Thyroid gland (tissue), 4 donors: ENCODE measurements around the gene HSF2BP.
"Not testable (repeated sequence)": the region's sequence is repeated elsewhere in the genome, so short reads cannot be mapped to it uniquely, and the experiment has no call there.

Experiments
- CTCF ChIP-seq, 6 experiments: fragments of 200-600 bp in 3 of 6; fragments of 450-650 bp in 3 of 6; sonication (generic) in 3 of 6; IDR thresholded peaks; one replicate each; pipeline ENCODE4 v1.5.1; 2016 to 2019; ENCODE audit warnings: antibody characterized with exemption in 6 of 6, mild to moderate bottlenecking in 2 of 6, inconsistent platforms in 1 of 6, moderate library complexity in 1 of 6
- POLR2A ChIP-seq, 2 donors: fragments of 450-650 bp; IDR thresholded peaks; one replicate each; pipeline ENCODE4 v1.6.1; 2017; ENCODE audit warnings: antibody characterized with exemption in 2 of 2, mild to moderate bottlenecking in 2 of 2, moderate library complexity in 1 of 2

DNA sequence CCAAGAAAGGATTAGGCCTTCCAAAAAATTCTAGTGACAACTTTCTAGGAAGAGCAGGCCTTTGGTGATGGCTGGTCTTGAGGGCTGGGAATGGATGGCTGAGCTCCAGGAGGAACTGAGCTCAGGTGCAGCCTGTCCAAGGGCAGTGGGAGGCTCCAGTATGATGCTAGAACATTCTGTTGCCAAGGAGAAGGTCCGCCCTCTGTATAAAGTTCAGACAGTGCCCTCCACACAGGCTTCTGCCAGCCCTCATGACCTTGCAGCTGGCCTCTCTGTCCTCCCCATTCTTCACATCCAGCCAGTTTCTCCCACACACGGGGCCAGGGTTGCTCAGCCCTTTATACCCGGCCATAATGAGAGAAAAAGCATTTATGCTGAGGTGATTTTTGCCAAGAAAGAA, 146.3 kb downstream of the HSF2BP start:
- TF ChIP-seq CTCF, POLR2A (IDR thresholded peaks at IDR 0.05): not testable (repeated sequence)
